HEK293 (cell line): ENCODE results near the gene PDE4B.

Experiments
- CTCF ChIA-PET: fragments of 350-600 bp; formaldehyde crosslinking; extraction: SDS; loops from one replicate; lab custom pipeline; 2021; ENCODE audit warnings: antibody characterized with exemption; lab: Yijun Ruan, JAX
- POLR2A ChIA-PET: fragments of 300-600 bp; formaldehyde crosslinking; extraction: SDS; loops from one replicate; lab custom pipeline; 2020; ENCODE audit warnings: antibody characterized with exemption, inconsistent platforms; lab: Yijun Ruan, JAX
- H3K27ac ChIP-seq: fragments of 200-500 bp; sonication (Bioruptor generic); 2 replicates; pipeline ENCODE4 v1.5.1; 2014; ENCODE audit warnings: low read depth, low read length, control low read depth, inconsistent platforms; ENCODE audit errors: extremely low read depth
- H3K36me3 ChIP-seq, 2 experiments: fragments of 200-500 bp in 1 of 2; sonication (Bioruptor generic) in 1 of 2; 1 replicate in 1 of 2; 2 replicates in 1 of 2; pipeline ENCODE4 v1.5.1; 2014 to 2017; ENCODE audit warnings: inconsistent platforms in 2 of 2, low read length in 2 of 2; ENCODE audit not compliant: control insufficient read depth in 2 of 2, insufficient read depth in 1 of 2
- H3K4me1 ChIP-seq: fragments of 200-500 bp; sonication (Bioruptor generic); 2 replicates; pipeline ENCODE4 v1.5.1; 2014; ENCODE audit warnings: mild to moderate bottlenecking, low read length, inconsistent platforms; ENCODE audit not compliant: control insufficient read depth, insufficient read depth
- H3K4me3 ChIP-seq: 2 replicates; pipeline ENCODE4 v1.5.1; 2011; ENCODE audit warnings: low read depth, mild to moderate bottlenecking, control low read depth, low read length, moderate library complexity
- H3K9me3 ChIP-seq: fragments of 200-500 bp; sonication (Bioruptor generic); 2 replicates; pipeline ENCODE4 v1.5.1; 2014; ENCODE audit warnings: low read depth, low read length, inconsistent platforms; ENCODE audit not compliant: control insufficient read depth, insufficient read depth
- ATF2 ChIP-seq: fragments of 450-650 bp; formaldehyde crosslinking; IDR thresholded peaks from 2 replicates; pipeline ENCODE4 v1.5.1; 2016; ENCODE audit warnings: missing biosample characterization, missing genetic modification characterization, low read depth
- CTCF ChIP-seq: fragments of 450-650 bp; formaldehyde crosslinking; IDR thresholded peaks from 2 replicates; pipeline ENCODE4 v1.5.1; 2016; ENCODE audit warnings: missing biosample characterization, missing genetic modification characterization
- IKZF3 ChIP-seq: fragments of 450-650 bp; IDR thresholded peaks from 2 replicates; pipeline ENCODE4 v1.5.0; 2018; ENCODE audit warnings: missing biosample characterization, mild to moderate bottlenecking, missing genetic modification characterization, moderate library complexity
- MZF1 ChIP-seq: fragments of 450-650 bp; formaldehyde crosslinking; IDR thresholded peaks from 2 replicates; pipeline ENCODE4 v1.5.1; 2017; ENCODE audit warnings: missing biosample characterization, missing genetic modification characterization, borderline replicate concordance
- PATZ1 ChIP-seq: fragments of 450-650 bp; formaldehyde crosslinking; IDR thresholded peaks from 2 replicates; pipeline ENCODE4 v1.5.1; 2016; ENCODE audit warnings: missing biosample characterization, missing genetic modification characterization
- PRDM4 ChIP-seq: fragments of 450-650 bp; formaldehyde crosslinking; IDR thresholded peaks from 2 replicates; pipeline ENCODE4 v1.5.1; 2017; ENCODE audit warnings: missing biosample characterization, missing genetic modification characterization
- SP7 ChIP-seq: fragments of 450-650 bp; formaldehyde crosslinking; IDR thresholded peaks from 2 replicates; pipeline ENCODE4 v1.5.1; 2016; ENCODE audit warnings: missing biosample characterization, missing genetic modification characterization
- ZBTB7A ChIP-seq: fragments of 450-650 bp; formaldehyde crosslinking; IDR thresholded peaks from 2 replicates; pipeline ENCODE4 v1.5.1; 2016; ENCODE audit warnings: low read depth, missing biosample characterization, missing genetic modification characterization
- ZFP37 ChIP-seq: fragments of 450-650 bp; formaldehyde crosslinking; IDR thresholded peaks from 2 replicates; pipeline ENCODE4 v1.5.1; 2016; ENCODE audit warnings: missing biosample characterization, missing genetic modification characterization
- ZIC2 ChIP-seq: fragments of 450-650 bp; formaldehyde crosslinking; IDR thresholded peaks from 2 replicates; pipeline ENCODE4 v1.5.1; 2016; ENCODE audit warnings: missing biosample characterization, missing genetic modification characterization
- ZNF2 ChIP-seq: fragments of 450-650 bp; formaldehyde crosslinking; IDR thresholded peaks from 2 replicates; pipeline ENCODE4 v1.5.1; 2016; ENCODE audit warnings: missing biosample characterization, missing genetic modification characterization
- ZNF24 ChIP-seq: fragments of 450-650 bp; formaldehyde crosslinking; IDR thresholded peaks from 2 replicates; pipeline ENCODE4 v1.5.1; 2016; ENCODE audit warnings: missing biosample characterization, missing genetic modification characterization
- ZNF324 ChIP-seq: fragments of 450-650 bp; formaldehyde crosslinking; IDR thresholded peaks from 2 replicates; pipeline ENCODE4 v1.5.1; 2016; ENCODE audit warnings: missing biosample characterization, missing genetic modification characterization
- ZNF416 ChIP-seq: fragments of 450-650 bp; formaldehyde crosslinking; IDR thresholded peaks from 2 replicates; pipeline ENCODE4 v1.5.1; 2016; ENCODE audit warnings: missing biosample characterization, missing genetic modification characterization
- ZNF449 ChIP-seq: fragments of 450-650 bp; formaldehyde crosslinking; IDR thresholded peaks from 2 replicates; pipeline ENCODE4 v1.5.1; 2017; ENCODE audit warnings: missing biosample characterization, mild to moderate bottlenecking, missing genetic modification characterization, moderate library complexity
- ZNF501 ChIP-seq: fragments of 450-650 bp; formaldehyde crosslinking; IDR thresholded peaks from 2 replicates; pipeline ENCODE4 v1.5.1; 2016; ENCODE audit warnings: missing biosample characterization, missing genetic modification characterization
- ZNF561 ChIP-seq: fragments of 450-650 bp; IDR thresholded peaks from 2 replicates; pipeline ENCODE4 v1.5.1; 2018; ENCODE audit warnings: missing biosample characterization, missing genetic modification characterization, borderline replicate concordance
- ZNF623 ChIP-seq: fragments of 450-650 bp; formaldehyde crosslinking; IDR thresholded peaks from 2 replicates; pipeline ENCODE4 v1.5.1; 2016; ENCODE audit warnings: missing biosample characterization, missing genetic modification characterization
- ZNF654 ChIP-seq: fragments of 450-650 bp; formaldehyde crosslinking; IDR thresholded peaks from 2 replicates; pipeline ENCODE4 v1.5.1; 2016; ENCODE audit warnings: low read depth, missing biosample characterization, missing genetic modification characterization
- ZNF660 ChIP-seq: fragments of 450-650 bp; IDR thresholded peaks from 2 replicates; pipeline ENCODE4 v1.5.1; 2018; ENCODE audit warnings: missing biosample characterization, mild to moderate bottlenecking, missing genetic modification characterization
- ZNF692 ChIP-seq: fragments of 450-650 bp; formaldehyde crosslinking; IDR thresholded peaks from 2 replicates; pipeline ENCODE4 v1.5.1; 2016; ENCODE audit warnings: missing biosample characterization, missing genetic modification characterization
- ZSCAN30 ChIP-seq: fragments of 450-650 bp; IDR thresholded peaks from 2 replicates; pipeline ENCODE4 v1.5.1; 2018; ENCODE audit warnings: missing biosample characterization, mild to moderate bottlenecking, missing genetic modification characterization, moderate library complexity

The PDE4B gene

GRCh38 chr1:66242646-66243547 is 450.2 kb downstream of the PDE4B start:
- H3K9me3 ChIP-seq: no peaks in the 10 kb centered on the region
- CTCF ChIA-PET: interaction anchor here (0.5 to 6.3 kb wide), 78 partner anchors 10 to 1011 kb away, joined by 3 to 150 read pairs (median 4); no protein-coding TSS in a partner anchor
- TF ChIP-seq ZNF24 (tag by site-specific recombination) (0 out of 2 replicates have a peak, but pooled peaks have one; percentile 42), ZNF449 (tag by site-specific recombination) (peak; percentile 97), ZSCAN30 (peak; percentile 95), ZNF654 (tag by site-specific recombination) (peak; percentile 98), ZNF623 (tag by site-specific recombination) (no peak), ZBTB7A (no peak), ZFP37 (0 out of 2 replicates have a peak, but pooled peaks have one; percentile 42), ZNF692 (tag by site-specific recombination) (peak; percentile 34; the same call in 1 of the 2 replicates), ZNF324 (no peak), MZF1 (tag by site-specific recombination) (peak; percentile 83; the same call in 1 of the 2 replicates), ZNF660 (tag by site-specific recombination) (peak; percentile 92), ATF2 (tag by site-specific recombination) (no peak), ZNF2 (tag by site-specific recombination) (peak; percentile 85), SP7 (tag by site-specific recombination) (peak; percentile 49; the same call in 1 of the 2 replicates), ZNF501 (tag by site-specific recombination) (peak; percentile 53; the same call in 1 of the 2 replicates), PRDM4 (tag by site-specific recombination) (peak; percentile 71; the same call in 1 of the 2 replicates), ZNF416 (tag by site-specific recombination) (no peak), CTCF (tag by site-specific recombination) (peak; percentile 97), ZNF561 (peak; percentile 72; the same call in 1 of the 2 replicates), ZIC2 (tag by site-specific recombination) (peak; percentile 53; the same call in 1 of the 2 replicates), PATZ1 (peak; percentile 35; the same call in 1 of the 2 replicates), IKZF3 (tag by site-specific recombination) (peak; percentile 20; the same call in 1 of the 2 replicates)
- no peak overlapping the region for H3K27ac ChIP-seq
- POLR2A ChIA-PET: interaction anchor here (1.0 kb wide), 1 partner anchor 61 kb away, joined by 4 read pairs; no protein-coding TSS in a partner anchor
- H3K4me1 ChIP-seq: no peaks in the 10 kb centered on the region; the same call in 1 of the 2 replicates
- no peaks in the 10 kb centered on the region for H3K36me3 ChIP-seq
- H3K4me3 ChIP-seq: no peak overlapping the region
